Posterior vena cava (tissue), 2 donors: Measurements from ENCODE around the gene NR2F6. TPM values are rescaled to one million over a fixed set of nuclear protein-coding genes. Genes with fewer than 3 reads are reported as not detected.
"Not testable (repeated sequence)": the region's sequence is repeated elsewhere in the genome, so short reads cannot be mapped to it uniquely, and the experiment has no call there.

ENCODE experiments used
- DNase-seq: peaks from one replicate; pipeline ENCODE4 v3.0.0-alpha.2; 2020; ENCODE audit warnings: low spot score
- intact Hi-C, 2 donors: fragments of 100-400 bp; cut with DNase I; formaldehyde crosslinking; loops; one replicate each; pipeline versions ENCODE4 v1.14.1 to v1.14.2; 2022 to 2023
- total RNA-seq, 2 donors: library from RNA; stranded (reverse); fragmentation: NEBNext Ultra II Directional; extraction: Animal tissue kit (Norgen Biotek cat#: 25700); gene quantifications; one replicate each; pipeline ENCODE4 v1.2.1, GENCODE V29; 2021
- donor health status: DM: yes; HTN: yes; CAD: no.
- donor health status: DM: yes; HTN: yes; CAD: no.

NR2F6 gene
- total RNA-seq, 2 donors from 2014 or later, result 21.2 to 22.8 TPM

DNA sequence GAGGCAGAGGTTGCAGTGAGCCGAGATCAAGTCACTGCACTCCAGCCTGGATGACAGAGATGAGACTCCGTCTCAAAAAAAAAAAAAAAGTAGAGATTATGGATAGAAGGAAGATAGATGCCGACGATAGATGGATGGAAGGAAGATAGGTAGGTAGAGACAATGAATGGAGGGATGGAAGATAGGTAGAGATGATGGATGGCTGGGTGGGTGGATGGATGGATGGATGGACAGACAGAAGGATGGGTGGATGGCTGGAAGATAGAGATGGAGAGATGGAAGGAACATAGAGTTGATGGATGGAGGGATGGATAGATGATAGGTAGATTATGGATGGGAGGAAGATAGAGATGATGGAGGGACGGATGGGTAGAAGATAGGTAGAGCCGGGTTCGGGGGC, 49.1 kb downstream of the NR2F6 start:
- no peak for DNase-seq
- intact Hi-C loops, result no loop called here

DNA sequence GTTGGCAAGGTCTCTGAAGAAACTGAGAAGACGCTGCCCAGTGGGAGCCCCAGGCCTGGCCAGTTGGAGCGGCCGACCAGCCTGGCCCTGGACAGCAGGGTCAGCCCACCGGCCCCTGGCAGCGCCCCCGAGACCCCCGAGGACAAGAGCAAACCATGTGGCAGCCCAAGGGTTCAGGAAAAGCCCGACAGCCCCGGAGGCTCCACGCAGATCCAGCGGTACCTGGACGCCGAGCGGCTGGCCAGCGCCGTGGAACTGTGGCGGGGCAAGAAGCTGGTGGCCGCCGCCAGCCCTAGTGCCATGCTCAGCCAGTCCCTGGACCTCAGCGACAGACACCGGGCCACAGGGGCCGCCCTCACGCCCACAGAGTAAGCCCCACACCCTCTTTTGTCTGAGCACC, 50.6 kb downstream of the NR2F6 start:
- intact Hi-C loops, result no loop called here
- no peak for DNase-seq

DNA sequence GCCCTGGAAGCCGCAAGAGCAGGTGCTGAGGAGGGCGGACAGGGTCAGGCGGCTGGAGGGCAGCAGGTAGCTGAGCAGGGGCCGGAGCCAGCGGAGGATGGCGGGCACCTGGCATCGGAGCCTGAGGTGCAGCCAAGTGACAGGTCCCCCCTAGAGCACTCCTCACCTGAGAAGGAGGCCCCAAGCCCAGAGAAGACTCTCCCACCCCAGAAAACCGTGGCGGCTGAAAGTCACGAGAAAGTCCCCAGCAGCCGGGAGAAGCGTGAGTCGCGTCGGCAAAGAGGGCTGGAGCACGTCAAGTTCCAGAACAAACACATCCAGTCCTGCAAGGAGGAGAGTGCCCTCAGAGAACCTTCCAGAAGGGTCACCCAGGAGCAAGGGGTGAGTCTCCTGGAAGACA, 51.1 kb downstream of the NR2F6 start:
- DNase-seq, result no peak
- intact Hi-C loops, result no loop called here

DNA sequence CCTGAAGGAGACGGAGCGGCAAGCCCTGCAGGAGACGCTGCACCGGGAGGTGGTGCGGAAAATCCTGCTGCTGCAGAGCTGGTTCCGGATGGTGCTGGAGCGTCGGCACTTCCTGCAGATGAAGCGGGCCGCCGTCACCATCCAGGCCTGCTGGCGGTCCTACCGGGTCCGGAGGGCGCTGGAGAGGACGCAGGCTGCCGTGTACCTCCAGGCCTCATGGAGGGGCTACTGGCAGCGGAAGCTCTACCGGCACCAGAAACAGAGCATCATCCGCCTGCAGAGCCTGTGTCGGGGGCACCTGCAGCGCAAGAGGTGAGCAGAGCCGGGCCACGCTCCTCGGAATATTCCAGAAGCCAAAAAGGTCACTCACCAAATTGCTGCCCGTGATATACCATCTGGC, 53.0 kb downstream of the NR2F6 start:
- no peak for DNase-seq
- intact Hi-C loops, result no loop called here

DNA sequence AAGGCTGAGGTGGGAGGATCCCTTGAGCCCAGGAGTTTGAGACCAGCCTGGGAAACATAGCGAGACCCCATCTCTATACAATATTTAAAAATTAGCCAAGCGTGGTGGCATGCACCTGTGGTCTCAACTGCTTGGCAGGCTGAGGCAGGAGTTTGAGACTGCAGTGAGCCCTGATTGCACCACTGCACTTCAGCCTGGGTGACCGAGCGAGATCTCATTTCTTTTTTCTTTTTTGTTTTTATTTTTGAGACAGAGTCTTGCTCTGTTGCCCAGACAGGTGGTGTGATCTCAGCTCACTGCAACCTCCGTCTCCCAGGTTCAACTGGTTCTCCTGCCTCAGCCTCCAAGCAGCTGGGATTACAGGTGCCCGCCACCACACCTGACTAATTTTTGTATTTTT, 54.0 kb downstream of the NR2F6 start:
- intact Hi-C loops, DNase-seq: not testable (repeated sequence)

DNA sequence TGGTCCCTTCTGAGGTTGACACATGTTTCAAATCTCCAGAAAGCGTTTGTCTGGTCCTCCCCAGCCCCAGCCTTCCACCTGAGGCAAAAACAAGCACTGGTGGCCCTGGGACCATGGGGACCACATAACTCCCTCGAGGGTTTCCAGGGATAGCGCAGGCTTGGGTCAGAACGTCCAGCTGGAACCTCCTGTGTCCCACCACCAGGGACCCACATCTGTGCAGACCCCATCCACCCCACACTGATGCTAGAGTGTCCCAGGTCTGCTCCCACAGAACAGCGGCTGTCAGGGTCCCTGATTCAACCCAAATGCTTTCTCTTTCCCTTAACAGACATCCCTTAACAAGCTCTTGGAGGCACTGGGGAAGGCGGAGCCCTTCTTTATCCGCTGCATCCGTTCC, 60.1 kb downstream of the NR2F6 start:
- no peak for DNase-seq
- intact Hi-C loops, result no loop called here

DNA sequence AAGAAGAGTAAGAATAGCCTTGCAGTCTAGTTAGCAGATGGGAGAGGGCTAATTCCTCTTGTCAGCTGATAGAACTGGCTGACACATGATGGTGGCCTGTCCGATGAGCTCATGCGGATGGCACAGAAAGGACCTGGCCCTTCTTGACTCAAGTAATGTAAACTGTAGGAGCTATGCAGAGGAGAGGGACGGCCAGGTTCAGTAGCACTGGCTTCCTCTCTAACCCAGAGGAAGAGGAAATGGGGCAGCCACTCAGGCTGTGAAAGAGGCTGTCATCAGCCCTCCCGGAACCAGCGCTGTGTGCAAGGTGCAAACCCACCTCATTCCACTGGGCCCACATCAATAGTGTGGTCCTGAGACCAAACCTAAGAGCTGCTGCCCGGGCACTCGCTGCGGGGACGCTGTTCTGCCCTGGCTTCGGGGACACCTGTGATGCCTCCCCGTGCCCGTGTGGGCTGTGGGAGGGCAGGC, 61.3 kb downstream of the NR2F6 start:
- intact Hi-C loops, result no loop called here

DNA sequence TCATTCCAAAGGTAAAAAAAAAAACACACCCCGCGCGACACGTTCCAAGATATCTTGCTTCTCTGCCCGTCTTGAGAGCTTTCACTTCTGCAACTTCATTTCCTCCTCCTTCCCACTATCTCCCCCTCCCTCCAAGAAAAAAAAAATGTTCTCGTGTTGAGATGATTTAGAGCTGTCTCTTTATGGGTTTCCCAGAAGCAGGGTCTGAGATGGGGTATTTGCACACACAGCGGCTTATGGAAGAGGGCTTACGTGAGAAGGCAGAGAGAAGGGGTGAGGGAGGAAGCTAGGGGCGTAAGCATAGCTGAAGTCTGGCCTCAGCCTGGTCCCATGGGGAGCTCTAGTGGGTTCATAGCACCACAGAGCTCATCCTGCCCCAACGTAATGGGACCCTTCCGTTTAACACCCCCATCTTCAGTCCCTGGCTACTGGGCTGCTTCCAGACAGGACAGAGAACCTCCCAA, 61.8 kb downstream of the NR2F6 start:
- intact Hi-C loops, result no loop called here
- DNase-seq, result no peak

More for the DNA sequence above, 61.3 kb downstream of the NR2F6 start:
- no peak for DNase-seq

DNA sequence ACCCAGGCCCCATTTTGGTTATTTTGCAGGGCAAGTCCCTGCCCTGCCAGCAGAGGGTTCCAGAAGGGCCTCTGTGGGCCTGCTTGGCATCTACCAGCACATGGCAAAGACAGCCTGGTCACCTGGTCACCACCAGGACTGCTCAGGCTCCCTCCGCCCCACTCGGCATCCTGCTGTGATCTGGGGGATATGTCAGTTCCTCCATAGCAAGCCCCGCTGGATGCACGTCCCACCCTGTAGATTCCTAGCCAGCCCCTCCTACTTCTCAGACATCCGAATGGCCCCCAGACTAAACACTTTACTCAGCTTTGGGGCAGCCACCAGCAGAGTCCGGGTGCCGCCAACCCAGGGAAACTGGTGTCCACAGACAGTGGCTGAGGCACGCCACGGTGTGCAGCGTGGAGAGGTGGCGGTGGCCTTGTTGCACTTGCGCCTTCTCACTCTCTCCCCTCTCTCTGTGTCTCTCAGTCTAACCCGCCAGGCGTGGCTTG, 62.4 kb downstream of the NR2F6 start:
- intact Hi-C loops, result no loop called here
- no peak for DNase-seq

Other genes with a start within 250 kb of the NR2F6 start
- 1 to 10 TPM; 6.2 to 6.3 TPM for gene CPAMD8, start 219.1 kb downstream of the NR2F6 start, total RNA-seq
- 1 to 10 TPM; 4.2 to 4.8 TPM for gene HAUS8, start 170.5 kb downstream of the NR2F6 start, total RNA-seq
- gene MYO9B, start 170.1 kb downstream of the NR2F6 start, total RNA-seq, result 100 to 1,000 TPM; 103 to 106 TPM
- 10 to 100 TPM; 16.4 to 17.6 TPM for gene USE1, start 30.6 kb downstream of the NR2F6 start, total RNA-seq
- gene OCEL1, start 19.7 kb downstream of the NR2F6 start, total RNA-seq, result 10 to 100 TPM; 14.8 to 18.0 TPM
- 1 to 10 TPM; 4.8 to 5.7 TPM for gene USHBP1, start 18.8 kb upstream of the NR2F6 start, total RNA-seq
- 10 to 100 TPM; 62.9 to 64.6 TPM for gene BABAM1, start 21.5 kb upstream of the NR2F6 start, total RNA-seq
- under 1 TPM; 0.14 to 0.19 TPM for gene ANKLE1, start 36.0 kb upstream of the NR2F6 start, total RNA-seq
- gene ABHD8, start 57.5 kb upstream of the NR2F6 start, total RNA-seq, result 1 to 10 TPM; 7.4 to 7.8 TPM
- 10 to 100 TPM; 52.2 to 54.6 TPM for gene MRPL34, start 60.0 kb upstream of the NR2F6 start, total RNA-seq
- 10 to 100 TPM; 30.7 to 33.9 TPM for gene DDA1, start 63.6 kb upstream of the NR2F6 start, total RNA-seq
- gene ANO8, start 88.9 kb upstream of the NR2F6 start, total RNA-seq, result 10 to 100 TPM in 1 of 2 donors, 1 to 10 TPM in 1; 9.8 to 10.0 TPM
- 10 to 100 TPM; 12.7 to 15.8 TPM for gene GTPBP3, start 91.6 kb upstream of the NR2F6 start, total RNA-seq
- gene PLVAP, start 131.4 kb upstream of the NR2F6 start, total RNA-seq, result 100 to 1,000 TPM; 151 to 181 TPM
- gene CCDC194, start 148.3 kb upstream of the NR2F6 start, total RNA-seq, result under 1 TPM in 1 of 2 donors, not detected in 1; 0.52 TPM
- 10 to 100 TPM; 37.8 to 82.9 TPM for gene BST2, start 159.7 kb upstream of the NR2F6 start, total RNA-seq
- gene MVB12A, start 174.1 kb upstream of the NR2F6 start, total RNA-seq, result 10 to 100 TPM; 24.4 to 30.3 TPM
- gene TMEM221, start 202.7 kb upstream of the NR2F6 start, total RNA-seq, result under 1 TPM; 0.14 to 0.46 TPM
- gene NXNL1, start 215.0 kb upstream of the NR2F6 start, total RNA-seq, result not detected
- gene SLC27A1, start 224.6 kb upstream of the NR2F6 start, total RNA-seq, result 10 to 100 TPM; 11.1 to 14.4 TPM